Amygdala (tissue), 56 donors: ENCODE measurements around the gene COX6B1.
"Not testable (repeated sequence)": the region's sequence is repeated elsewhere in the genome, so short reads cannot be mapped to it uniquely, and the experiment has no call there.

ENCODE experiments used
- DNase-seq, 56 donors: peaks; one replicate each; lab custom pipeline; 2025; lab: John Stamatoyannopoulos, UW

COX6B1 gene

DNA sequence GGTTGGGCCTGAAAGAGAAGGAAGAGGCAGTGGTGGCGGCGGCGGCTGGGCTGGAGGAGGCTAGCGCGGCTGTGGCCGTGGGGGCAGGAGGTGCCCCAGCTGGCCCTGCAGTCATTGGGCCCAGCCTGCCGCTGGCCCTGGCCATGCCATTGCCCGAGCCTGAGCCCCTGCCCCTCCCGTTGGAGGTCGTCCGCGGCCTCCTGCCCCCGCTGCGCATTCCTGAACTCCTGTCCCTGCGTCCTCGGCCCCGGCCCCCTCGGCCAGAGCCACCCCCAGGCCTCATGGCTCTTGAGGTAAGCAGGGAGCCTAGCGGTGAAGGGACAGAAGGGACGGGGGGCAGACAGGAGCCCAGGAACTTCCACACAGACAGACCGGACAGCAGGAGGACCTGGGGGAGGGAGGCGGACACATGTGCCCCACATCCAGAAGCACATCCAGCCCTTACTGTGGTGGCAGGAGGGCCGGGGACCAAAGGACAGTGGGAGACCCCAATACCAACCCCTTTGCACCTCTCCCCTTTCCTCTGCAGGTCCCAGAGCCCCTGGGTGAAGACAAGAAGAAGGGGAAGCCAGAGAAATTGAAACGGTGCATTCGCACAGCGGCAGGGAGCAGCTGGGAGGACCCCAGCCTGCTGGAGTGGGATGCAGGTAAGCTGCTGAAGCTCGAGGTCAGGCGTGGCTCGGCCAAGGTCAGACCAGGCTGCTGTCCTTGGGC, 14.2 kb upstream of the COX6B1 start:
- peak in 1 of 56 donors; percentile 9 for DNase-seq

DNA sequence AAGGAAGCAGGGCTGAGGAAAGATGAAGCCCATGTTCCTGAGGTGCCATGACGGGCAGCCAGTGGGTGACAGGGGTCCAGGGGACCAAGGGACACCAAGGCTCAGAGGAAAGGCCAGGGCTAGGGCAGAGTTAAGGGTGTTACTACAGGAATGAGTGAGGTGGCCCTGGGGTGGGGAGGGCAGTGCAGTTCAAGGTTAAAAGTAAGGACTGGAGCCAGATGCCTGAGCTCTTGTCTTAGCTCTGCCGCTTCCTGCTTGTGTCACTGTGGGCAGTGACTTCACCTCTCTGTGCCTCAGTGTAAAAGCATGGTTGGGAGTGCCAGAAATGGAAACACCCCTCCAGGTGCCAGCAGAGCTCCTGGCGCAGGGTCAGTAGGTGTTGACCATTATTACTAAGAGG, 11.5 kb upstream of the COX6B1 start:
- DNase-seq: no peak

- no peak for DNase-seq
Observed at GRCh38 chr19:35637165-35637564, 11.0 kb upstream of the COX6B1 start.

GRCh38 chr19:35639321-35639639, 8.8 kb upstream of the COX6B1 start:
- DNase-seq: peak in 1 of 56 donors; percentile 32

DNA sequence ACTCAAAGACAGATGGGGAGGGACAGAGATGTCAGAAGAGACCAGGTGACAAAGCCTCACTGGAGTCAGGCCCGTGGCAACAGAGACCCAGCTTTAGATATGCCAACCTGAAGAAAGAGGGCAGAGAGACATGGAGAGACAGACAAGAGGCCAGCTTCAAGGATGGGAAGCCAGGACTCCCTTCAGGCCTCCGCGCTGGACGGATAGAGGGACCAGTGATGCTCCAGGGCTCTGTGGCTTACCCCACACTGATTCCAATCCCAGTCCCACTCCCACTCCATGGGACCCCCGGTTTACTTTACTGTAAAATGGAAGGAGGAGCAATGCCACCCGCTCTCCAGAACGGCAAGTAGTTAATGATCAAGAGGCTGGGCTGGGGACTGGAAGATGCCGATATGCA, 8.3 kb upstream of the COX6B1 start:
- no peak for DNase-seq

GRCh38 chr19:35641515-35642151, 6.5 kb upstream of the COX6B1 start, which contains the start of gene ETV2:
Gene ETV2 (plus strand): TSS chr19:35641745. CDS start chr19:35642461, 716 bp downstream.
- DNase-seq: peak in 2 of 56 donors; percentile 35 to 38

GRCh38 chr19:35642312-35642711, 5.8 kb upstream of the COX6B1 start:
- no peak for DNase-seq

GRCh38 chr19:35642798-35643254, 5.3 kb upstream of the COX6B1 start:
- DNase-seq: no peak

- DNase-seq: peak in 41 of 56 donors; percentile 5 to 72 (median 38)
Observed at GRCh38 chr19:35643255-35644205, 4.6 kb upstream of the COX6B1 start.

GRCh38 chr19:35644206-35644986, 3.7 kb upstream of the COX6B1 start:
- peak in 51 of 56 donors; percentile 6 to 78 (median 47) for DNase-seq

GRCh38 chr19:35644987-35645679, 3.0 kb upstream of the COX6B1 start:
- peak in 38 of 56 donors; percentile 3 to 68 (median 33) for DNase-seq

GRCh38 chr19:35645680-35646511, 2.2 kb upstream of the COX6B1 start:
- no peak for DNase-seq

DNA sequence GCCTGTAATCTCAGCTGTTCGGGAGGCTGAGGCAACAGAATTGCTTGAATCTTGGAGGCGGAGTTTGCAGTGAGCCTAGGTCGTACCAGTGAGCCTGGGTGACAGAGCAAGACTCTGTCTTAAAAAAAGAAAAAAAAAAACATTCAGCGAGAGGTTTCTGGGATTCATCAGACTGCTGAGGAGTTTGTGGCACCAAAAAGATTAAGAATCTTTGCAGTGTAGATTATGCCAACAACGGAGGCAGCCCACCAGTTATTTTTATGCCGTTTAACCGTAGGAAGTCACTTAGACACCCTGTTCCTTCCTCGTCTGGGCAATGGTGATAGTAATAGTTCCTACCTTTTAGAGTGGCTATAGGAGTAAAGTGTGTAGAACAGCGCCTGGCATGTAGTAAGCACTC, 2.5 kb downstream of the COX6B1 start:
- no peak for DNase-seq

DNA sequence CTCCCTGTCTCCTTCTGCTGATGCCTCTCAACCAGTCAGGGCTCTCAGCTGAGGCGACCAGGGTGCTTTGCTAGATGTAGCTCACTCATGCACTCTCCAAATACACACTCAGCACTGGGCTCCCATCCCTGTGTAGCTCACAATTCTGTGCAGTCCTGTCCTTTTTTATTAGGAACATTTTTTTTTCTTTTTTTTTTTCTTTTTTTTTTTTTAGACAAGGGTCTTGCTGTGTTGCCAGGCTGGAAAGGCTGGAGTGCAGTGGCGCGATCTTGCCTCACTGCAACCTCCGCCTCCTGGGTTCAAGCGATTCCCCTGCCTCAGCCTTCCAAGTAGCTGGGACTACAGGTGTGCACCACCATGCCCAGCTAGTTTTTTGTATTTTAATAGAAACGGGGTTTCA, 6.7 kb downstream of the COX6B1 start:
- DNase-seq: not testable (repeated sequence)

GRCh38 chr19:35655600-35655999, 7.5 kb downstream of the COX6B1 start:
- DNase-seq: no peak

DNA sequence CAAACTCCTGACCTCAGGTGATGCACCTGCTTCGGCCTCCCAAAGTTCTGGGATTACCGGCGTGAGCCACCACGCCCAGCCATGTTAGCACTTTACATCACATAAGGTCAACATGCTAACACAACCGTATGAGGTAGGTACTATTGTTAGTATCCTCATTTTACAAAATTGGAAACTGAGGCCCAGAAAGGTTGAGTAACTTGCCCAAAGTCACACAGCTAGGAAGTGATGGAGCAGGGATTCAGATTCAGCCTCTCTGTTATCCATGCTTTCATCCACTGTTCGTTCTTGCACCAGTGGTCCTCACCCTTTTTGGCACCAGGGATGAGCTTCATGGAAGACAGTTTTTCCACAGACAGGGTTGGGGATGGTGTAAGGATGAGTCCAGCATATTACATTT, 8.6 kb downstream of the COX6B1 start:
- no peak for DNase-seq

DNA sequence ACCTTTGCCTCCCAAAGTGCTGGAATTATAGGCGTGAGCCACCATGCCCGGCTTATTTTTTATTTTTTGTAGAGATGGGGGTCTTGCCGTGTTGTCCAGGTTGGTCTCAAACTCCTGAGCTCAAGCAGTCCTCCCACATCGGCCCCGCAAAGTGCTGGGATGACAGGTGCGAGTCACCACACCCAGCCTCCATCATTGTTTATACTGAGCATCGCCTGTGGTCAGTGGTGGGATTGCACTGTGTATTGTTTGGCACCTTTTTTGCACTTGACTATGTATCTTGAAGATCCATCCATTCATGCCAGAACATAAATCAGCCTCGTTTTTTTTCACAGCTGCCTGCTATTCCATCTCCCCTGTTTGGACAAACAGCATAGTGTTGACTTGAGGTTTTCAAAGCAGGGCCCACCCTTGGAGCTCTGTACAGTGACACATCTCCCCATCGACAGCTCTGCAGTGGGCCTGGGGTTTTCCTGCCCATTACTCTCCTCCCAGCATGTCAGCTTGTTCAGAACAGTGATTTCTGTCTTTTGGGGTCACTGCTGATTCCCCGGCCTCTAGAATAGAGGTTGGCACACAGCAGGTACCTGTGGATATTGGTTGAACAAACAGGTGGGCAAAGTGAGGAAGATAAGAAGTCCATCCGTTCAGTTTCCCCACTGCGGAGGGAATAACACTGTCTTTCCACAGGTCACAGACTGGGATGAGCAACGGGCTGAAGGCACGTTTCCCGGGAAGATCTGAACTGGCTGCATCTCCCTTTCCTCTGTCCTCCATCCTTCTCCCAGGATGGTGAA, 10.0 kb downstream of the COX6B1 start:
- DNase-seq: no peak

DNA sequence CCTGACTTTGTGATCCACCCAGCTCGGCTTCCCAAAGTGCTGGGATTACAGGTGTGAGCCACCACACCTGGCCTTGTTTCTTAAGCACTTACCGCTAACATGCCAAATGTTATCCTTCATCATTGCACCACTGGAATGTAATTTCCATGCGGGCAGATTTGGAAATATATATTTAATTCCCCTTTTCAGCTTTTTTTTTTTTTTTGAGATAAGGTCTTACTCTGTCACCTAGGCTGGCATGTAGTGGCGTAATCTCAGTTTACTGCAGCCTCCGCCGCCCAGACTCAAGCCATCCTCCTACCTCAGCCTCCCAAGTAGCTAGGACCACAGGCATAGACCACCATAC, 13.8 kb downstream of the COX6B1 start:
- no peak for DNase-seq
